HG03064 (cell line): ENCODE data around the gene CAMK1D.

Source experiments
- ATAC-seq: cut with Tn5 transposase; IDR thresholded peaks from one replicate; pipeline ENCODE4 v1.9.1; 2021; ENCODE audit warnings: low read depth; ENCODE audit not compliant: unreplicated experiment

Gene CAMK1D

DNA sequence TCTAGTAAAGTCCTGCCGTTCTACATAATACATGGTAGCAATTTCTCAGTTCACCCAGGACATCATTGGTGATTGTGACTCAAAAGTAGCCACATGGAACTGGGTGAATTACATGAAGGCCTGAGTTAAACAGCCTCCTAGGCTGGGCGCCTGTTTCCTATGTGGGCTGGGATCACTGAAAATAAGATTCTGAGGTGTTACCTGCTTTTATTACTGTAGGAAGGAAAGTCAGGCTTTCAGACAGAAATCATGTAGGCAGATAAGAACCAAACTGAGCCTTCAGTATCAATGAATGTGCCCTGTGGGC, 160.4 kb downstream of the CAMK1D start:
- no peak for ATAC-seq

GRCh38 chr10:12510501-12510941, 161.2 kb downstream of the CAMK1D start:
- ATAC-seq = no peak

DNA sequence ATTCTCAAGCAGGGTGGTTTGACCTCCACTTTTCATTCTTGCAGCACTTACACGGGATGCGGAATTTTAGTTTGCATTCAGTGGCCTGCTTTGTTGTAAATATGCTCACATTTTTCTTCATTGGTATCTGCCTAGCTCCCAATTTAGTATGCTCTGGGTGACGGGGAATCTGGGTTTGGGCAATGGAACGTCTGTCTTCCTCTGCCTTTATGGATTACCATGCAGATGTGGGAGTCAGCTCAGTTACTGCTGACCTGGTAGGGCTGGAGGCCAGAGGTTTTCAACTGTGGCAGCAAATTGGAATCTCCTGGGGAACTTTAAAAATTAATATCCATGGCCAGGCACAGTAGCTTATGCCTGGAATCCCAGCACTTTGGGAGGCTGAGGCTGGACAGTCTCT, 161.6 kb downstream of the CAMK1D start:
- ATAC-seq = no peak

DNA sequence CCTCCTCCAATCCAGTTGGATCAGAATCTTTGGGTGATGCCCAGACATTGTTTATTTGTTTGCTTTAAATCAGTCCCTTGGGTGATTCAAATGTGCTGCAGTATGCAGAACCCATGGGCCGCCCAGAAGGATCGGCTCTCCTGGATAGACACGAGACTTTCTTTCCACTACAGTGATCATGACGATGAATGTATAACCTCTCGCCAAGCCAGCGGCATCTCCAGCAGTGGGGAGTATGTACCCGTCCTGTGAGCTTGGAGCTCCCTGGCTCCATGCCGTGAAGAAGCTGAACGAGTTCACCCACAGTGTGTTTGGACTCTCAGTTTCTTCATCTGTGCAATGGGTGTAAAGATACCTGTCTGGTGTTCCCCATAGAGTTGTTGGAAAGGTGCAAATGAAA, 162.3 kb downstream of the CAMK1D start:
- ATAC-seq = no peak

GRCh38 chr10:12512332-12513002, 163.1 kb downstream of the CAMK1D start:
- ATAC-seq = no peak

- ATAC-seq = no peak
Measured at GRCh38 chr10:12513003-12513365, 163.6 kb downstream of the CAMK1D start.

DNA sequence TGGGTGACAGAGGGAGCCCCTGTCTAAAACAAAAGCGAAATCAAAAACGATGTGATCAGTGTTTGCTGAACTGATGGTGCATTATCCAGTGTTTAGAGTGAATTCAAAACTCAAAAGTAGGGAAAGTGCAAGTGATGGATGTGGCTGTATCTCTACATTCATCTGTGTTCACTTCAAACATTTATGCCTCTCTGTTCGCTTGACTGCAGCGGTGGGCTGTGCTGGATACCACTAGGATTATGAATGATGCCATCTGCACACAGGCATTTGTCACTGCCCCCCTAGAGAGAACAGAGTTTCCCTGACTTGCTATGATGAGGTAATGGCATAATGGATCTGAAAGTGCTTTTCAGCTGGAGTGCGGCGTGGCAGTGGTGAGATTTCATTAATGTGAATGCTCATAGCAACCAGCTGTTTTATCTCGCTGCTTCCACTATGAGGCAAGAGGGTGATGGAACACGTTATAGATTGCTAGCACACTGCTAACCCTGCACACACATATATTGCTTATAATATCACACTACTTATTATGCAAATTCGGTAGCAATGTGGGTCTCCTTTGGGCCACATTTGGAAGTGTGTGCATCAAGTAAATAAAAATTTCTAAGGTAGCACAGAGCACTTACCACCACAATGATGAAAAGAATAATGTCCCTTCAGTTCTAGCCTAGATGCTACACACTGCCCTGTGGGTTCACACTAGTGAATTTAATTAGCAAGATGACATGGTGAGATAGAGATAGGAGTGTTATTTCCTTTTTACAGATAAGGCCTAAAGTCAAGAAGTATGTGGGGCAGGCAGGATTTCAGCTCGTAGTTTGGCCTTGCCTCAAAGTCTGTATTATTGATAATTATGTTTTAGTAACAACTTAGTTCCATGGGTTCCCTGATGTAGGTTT, 164.7 kb downstream of the CAMK1D start:
- no peak for ATAC-seq

- ATAC-seq = no peak
Measured at GRCh38 chr10:12518024-12518423, 168.7 kb downstream of the CAMK1D start.

DNA sequence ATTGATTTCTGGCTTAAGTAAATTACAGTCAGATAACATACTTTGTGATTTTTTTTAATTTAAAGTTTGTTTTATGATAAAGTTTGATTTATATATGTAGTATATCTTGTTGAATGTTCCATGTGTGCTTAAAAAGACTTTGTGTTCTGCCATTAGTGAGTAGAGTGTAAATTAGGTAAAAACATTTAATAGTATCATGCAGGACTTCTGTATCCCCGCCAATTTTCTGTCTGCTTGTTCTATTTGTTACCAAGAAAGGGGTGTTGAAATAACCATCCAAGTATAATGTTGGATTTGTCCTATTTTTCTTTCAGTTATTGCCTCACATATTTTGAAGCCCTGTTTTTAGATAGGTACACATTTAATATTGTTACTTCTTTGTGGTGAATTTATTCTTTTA, 172.1 kb downstream of the CAMK1D start:
- no peak for ATAC-seq

- ATAC-seq = no peak
Measured at GRCh38 chr10:12526311-12526710, 177.0 kb downstream of the CAMK1D start.

- ATAC-seq = no peak
Measured at GRCh38 chr10:12529976-12530375, 180.6 kb downstream of the CAMK1D start.

- no peak for ATAC-seq
Measured at GRCh38 chr10:12531305-12532220, 182.2 kb downstream of the CAMK1D start.

- ATAC-seq = no peak
Measured at GRCh38 chr10:12533151-12533550, 183.8 kb downstream of the CAMK1D start.

GRCh38 chr10:12533723-12534122, 184.4 kb downstream of the CAMK1D start:
- ATAC-seq = no peak

DNA sequence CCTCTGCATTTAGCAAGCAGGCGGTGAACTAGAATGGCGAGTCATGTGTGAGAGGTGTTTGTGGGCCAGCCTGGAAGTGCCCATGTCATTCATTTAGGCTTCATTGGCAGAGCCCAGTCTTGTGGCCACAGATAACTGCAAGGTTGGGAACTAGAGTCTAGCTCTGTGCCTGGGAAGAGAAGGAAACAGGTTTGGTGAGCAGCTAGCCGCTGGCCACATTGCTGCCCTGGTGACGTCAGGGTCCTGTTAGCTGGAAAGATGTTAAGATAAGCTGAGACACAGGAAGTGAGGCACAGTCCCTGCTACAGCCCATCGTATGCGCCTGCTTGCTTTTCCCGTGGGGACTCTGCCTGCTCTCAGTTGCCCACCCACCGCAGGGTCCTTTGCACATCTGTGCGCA, 185.5 kb downstream of the CAMK1D start:
- ATAC-seq = no peak

- ATAC-seq = no peak
Measured at GRCh38 chr10:12535656-12536055, 186.3 kb downstream of the CAMK1D start.

GRCh38 chr10:12538491-12538995, 189.2 kb downstream of the CAMK1D start:
- ATAC-seq = no peak

DNA sequence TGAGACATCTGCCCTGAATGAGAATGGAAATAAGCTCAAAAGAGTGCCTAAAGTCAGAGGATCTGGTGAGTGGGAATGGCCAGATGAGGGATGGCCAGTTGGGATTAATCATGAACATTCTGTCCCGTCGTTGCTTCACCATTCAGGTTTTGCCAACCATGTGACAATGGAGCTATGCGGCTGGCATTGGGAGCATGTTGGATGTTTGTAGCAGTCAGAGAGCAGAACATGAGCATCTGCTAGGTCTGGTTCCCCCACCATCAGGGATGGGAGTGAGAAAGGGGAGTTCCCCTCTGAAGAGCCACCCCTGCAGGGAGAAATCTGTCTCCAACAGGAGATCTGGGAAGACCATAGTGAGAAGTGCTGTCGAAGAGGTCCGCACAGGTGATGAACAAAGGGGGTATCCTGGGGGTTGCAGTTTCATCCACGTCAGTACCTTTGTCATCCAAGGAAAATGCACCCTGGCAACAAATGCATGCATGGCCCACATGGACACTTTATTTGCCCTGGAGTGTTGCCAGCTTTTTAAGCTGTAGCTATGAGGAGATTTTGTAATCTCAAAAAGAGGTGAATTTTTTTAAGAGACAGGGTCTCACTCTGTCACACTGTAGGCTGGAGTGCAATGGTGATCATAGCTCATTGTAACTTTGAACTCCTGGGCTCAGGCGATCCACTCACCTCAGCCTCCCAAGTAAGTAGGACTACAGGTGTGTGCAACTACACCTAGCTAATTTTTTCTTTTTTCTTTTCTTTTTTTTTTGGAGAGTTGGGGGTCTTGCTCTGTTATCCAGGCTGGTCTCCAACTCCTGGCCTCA, 190.2 kb downstream of the CAMK1D start:
- no peak for ATAC-seq

DNA sequence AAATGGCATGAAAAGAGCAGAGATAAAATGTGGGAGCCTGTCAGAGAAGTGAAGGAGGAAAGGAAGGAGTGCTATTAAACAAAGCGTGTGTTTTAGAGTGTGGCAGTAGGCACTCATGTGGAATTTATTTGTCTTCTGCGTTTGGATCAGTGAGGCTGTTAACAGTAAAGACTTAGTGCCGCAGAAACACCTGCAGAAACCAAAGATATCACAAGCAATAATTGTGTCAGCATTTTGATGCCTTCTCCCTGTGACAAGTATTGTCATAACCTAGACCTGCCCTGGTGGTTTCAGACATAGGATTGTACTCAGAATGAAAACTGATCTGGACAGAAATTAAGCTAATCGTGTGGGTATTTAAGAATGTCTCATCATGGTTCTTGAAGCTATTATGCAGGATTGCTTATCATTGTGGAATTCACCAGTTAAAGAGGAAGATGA, 191.0 kb downstream of the CAMK1D start:
- no peak for ATAC-seq

DNA sequence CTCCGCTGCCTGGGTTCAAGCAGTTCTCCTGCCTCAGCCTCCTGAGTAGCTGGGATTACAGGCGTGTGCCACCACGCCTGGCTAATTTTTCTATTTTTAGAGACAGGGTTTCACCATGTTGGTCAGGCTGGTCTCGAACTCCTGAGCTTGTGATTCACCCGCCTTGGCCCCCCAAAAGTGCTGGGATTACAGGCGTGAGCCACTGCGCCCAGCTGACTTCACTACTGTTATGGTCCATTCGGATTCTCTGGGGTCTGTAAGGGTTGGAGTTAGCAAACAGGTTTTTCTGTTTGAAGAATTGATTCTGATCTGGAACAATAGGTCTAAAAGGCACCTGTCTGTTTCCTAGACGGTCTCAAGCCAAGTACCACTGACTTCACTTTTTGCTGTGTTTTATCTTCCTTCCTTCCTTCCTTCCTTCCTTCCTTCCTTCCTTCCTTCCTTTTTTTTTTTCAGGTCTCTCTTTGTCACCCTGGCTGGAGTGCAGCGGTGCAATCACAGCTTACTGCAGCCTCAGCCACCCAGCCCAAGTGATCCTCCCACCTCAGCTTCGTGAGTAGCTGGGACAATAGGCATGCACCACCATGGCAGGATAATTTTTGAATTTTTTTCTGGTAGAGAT, 192.2 kb downstream of the CAMK1D start:
- ATAC-seq = no peak
